ENCODE measurements around the gene PLCE1. TPM values are rescaled to one million over a fixed set of nuclear protein-coding genes. Genes with fewer than 3 reads are reported as not detected.

The PLCE1 gene
- total RNA-seq, 4 donors from 2014 or later: 17.7 to 26.7 (median 20.8) TPM

DNA sequence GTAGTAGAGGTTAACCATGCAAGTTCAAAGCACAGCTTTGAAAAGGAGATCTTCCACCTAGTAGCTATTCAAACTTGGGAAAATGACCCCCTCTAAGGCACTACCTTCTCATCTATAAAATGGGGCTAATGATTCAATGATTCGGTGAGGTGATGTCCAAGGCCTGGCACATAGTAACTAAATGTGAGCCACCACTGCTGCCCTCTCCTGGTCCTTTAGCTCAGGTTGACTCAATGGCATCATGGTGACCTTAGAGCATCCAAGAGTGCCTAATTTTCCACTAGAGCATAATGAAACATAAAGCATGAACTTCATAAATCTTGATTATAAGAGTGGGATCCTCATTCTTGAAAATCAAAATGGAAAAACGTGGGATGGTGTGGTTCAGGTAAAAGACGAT lies 16.3 kb upstream of the PLCE1 start:
- whole genome bisulfite sequencing: 66% methylated on average over 3 of the region's 3 CpGs

GRCh38 chr10:93980486-93980885 lies 13.2 kb upstream of the PLCE1 start:
- TF ChIP-seq POLR2A (IDR thresholded peaks at IDR 0.05; ENCODE audit: low read depth) (no peak), EP300 (IDR thresholded peaks at IDR 0.05) (no peak), POLR2AphosphoS5 (IDR thresholded peaks at IDR 0.05) (no peak)
- TF ChIP-seq, protein P1, sequence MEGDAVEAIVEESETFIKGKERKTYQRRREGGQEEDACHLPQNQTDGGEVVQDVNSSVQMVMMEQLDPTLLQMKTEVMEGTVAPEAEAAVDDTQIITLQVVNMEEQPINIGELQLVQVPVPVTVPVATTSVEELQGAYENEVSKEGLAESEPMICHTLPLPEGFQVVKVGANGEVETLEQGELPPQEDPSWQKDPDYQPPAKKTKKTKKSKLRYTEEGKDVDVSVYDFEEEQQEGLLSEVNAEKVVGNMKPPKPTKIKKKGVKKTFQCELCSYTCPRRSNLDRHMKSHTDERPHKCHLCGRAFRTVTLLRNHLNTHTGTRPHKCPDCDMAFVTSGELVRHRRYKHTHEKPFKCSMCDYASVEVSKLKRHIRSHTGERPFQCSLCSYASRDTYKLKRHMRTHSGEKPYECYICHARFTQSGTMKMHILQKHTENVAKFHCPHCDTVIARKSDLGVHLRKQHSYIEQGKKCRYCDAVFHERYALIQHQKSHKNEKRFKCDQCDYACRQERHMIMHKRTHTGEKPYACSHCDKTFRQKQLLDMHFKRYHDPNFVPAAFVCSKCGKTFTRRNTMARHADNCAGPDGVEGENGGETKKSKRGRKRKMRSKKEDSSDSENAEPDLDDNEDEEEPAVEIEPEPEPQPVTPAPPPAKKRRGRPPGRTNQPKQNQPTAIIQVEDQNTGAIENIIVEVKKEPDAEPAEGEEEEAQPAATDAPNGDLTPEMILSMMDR (IDR thresholded peaks at IDR 0.05): no peak
- 92% methylated on average over 3 of the region's 3 CpGs for WGBS
- H3K4me1 ChIP-seq: no peaks in the 10 kb centered on the region
- no peaks in the 10 kb centered on the region for H3K9me3 ChIP-seq
- no peak for DNase-seq (ENCODE audit: extremely low spot score)
- H3K36me3 ChIP-seq: no peaks in the 10 kb centered on the region
- intact Hi-C loops (cut with DNase I): no loop called here
- no peaks in the 10 kb centered on the region for H3K27me3 ChIP-seq
- H3K27ac ChIP-seq (replicated peaks in 1 of 4): no peak overlapping the region
- no peak overlapping the region for H3K4me3 ChIP-seq

More for the DNA sequence above, 16.3 kb upstream of the PLCE1 start:
- H3K27me3 ChIP-seq: no peaks in the 10 kb centered on the region
- no peaks in the 10 kb centered on the region for H3K4me1 ChIP-seq
- H3K4me3 ChIP-seq: no peak overlapping the region
- H3K27ac ChIP-seq (replicated peaks in 1 of 4): no peak overlapping the region
- TF ChIP-seq POLR2A (IDR thresholded peaks at IDR 0.05; ENCODE audit: low read depth) (no peak), POLR2AphosphoS5 (IDR thresholded peaks at IDR 0.05) (no peak), EP300 (IDR thresholded peaks at IDR 0.05) (no peak)
- TF ChIP-seq, protein P1 (IDR thresholded peaks at IDR 0.05): no peak
- no peak for DNase-seq (ENCODE audit: extremely low spot score)
- H3K36me3 ChIP-seq: no peaks in the 10 kb centered on the region
- no peaks in the 10 kb centered on the region for H3K9me3 ChIP-seq
- intact Hi-C loops (cut with DNase I): no loop called here

GRCh38 chr10:93991114-93991513 lies 2.6 kb upstream of the PLCE1 start:
- H3K27ac ChIP-seq (replicated peaks in 1 of 4): peak overlapping the region in 1 of 4 donors; percentile 46
- intact Hi-C loops (cut with DNase I): loop anchor here (5.0 kb wide), 1 partner anchor 331 kb away; no protein-coding TSS in a partner anchor
- DNase-seq (ENCODE audit: extremely low spot score): no peak
- peaks cover 18 to 53% (median 29%) of the 10 kb centered on the region in 4 donors for H3K4me1 ChIP-seq
- no peak overlapping the region for H3K4me3 ChIP-seq
- WGBS: 65% methylated on average over 4 of the region's 4 CpGs
- H3K36me3 ChIP-seq: no peaks in the 10 kb centered on the region
- H3K27me3 ChIP-seq: peaks cover 0 to 6% (median 0%) of the 10 kb centered on the region in 4 donors
- TF ChIP-seq POLR2AphosphoS5 (IDR thresholded peaks at IDR 0.05): no peak
- TF ChIP-seq, protein P1 (IDR thresholded peaks at IDR 0.05): no peak
- no peak for TF ChIP-seq POLR2A (IDR thresholded peaks at IDR 0.05; ENCODE audit: low read depth)
- TF ChIP-seq EP300 (IDR thresholded peaks at IDR 0.05): no peak
- no peaks in the 10 kb centered on the region for H3K9me3 ChIP-seq

DNA sequence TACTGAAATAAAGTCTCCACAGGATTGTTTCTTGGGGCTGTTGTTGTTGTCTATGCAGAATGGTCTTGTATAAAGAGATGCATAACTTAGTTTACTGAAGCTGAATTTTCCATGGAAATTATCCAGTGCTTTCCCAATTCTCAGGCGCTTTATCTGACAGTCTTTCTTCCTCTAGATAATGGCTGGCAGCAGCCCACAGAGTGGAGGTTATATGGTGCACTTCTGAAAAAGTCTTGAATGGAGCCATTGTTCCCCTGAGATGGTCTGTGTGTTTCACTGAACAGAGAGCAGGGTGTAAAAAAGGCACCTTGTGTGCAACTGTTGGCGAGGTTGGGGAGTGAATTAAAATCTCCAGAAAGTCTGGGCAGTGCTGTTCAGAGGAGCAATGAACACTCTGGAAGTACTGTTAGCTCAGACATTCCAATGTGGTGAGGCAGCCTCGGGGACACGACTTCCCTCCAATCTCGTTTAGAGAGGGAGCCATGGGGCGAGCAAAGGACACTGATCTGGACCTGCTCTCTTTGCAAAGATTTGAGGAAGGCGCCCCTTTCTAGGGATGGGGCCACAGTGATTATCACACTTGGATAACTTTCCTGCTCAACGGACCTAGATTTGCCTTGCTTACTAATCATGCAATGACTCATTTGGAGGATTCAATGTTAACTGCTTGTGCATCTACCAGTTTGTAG lies 2.0 kb upstream of the PLCE1 start:
- peaks cover 0 to 6% (median 0%) of the 10 kb centered on the region in 4 donors for H3K27me3 ChIP-seq
- peaks cover 18 to 53% (median 29%) of the 10 kb centered on the region in 4 donors for H3K4me1 ChIP-seq
- WGBS: 23% methylated on average over 8 of the region's 8 CpGs
- DNase-seq (ENCODE audit: extremely low spot score): no peak
- H3K36me3 ChIP-seq: no peaks in the 10 kb centered on the region
- H3K4me3 ChIP-seq: peak overlapping the region in 1 of 4 donors; percentile 24
- H3K9me3 ChIP-seq: no peaks in the 10 kb centered on the region
- TF ChIP-seq, protein P1 (IDR thresholded peaks at IDR 0.05): no peak
- TF ChIP-seq POLR2AphosphoS5 (IDR thresholded peaks at IDR 0.05): peak; percentile 18 to 36
- intact Hi-C loops (cut with DNase I): loop anchor here (5.0 kb wide), 1 partner anchor 331 kb away; no protein-coding TSS in a partner anchor
- peak overlapping the region in 3 of 4 donors; percentile 4 to 46 (median 22) for H3K27ac ChIP-seq (replicated peaks in 1 of 4)

All from esophagus muscularis mucosa (tissue), 4 donors.